NCI-H1105 (cell line): ENCODE measurements around the gene TMEM256.
A peak's percentile ranks its signal among the peaks of the same experiment; 100 is the strongest.

Experiments
- DNase-seq: peaks from one replicate; lab custom pipeline; 2025; lab: John Stamatoyannopoulos, UW

Gene TMEM256

GRCh38 chr17:7403977-7404736 lies at the start of gene TMEM256:
Gene TMEM256, minus strand, starts transcription at chr17:7404097. Its CDS starts 13 bp downstream, at chr17:7404084.
- peak; percentile 100 for DNase-seq

DNA sequence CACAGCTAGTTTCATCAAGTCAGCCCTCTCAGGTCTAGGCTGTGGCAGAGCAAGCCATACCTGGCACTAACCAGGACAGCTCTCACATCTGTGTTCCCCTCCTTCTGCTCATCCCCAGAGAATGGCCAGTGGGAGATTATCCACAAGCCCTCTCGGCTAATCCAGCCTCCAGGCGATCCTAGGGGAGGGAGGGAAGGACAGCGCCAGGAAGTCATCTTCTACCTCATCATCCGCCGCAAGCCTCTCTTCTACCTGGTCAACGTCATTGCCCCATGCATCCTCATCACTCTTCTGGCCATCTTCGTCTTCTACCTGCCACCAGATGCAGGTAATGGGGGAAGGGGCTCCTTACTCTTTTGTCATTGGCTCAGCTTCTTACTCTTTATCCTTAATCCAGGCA lies 44.6 kb upstream of the TMEM256 start:
- no peak for DNase-seq

- peak; percentile 37 for DNase-seq
Measured at GRCh38 chr17:7445619-7445968, 41.7 kb upstream of the TMEM256 start.

DNA sequence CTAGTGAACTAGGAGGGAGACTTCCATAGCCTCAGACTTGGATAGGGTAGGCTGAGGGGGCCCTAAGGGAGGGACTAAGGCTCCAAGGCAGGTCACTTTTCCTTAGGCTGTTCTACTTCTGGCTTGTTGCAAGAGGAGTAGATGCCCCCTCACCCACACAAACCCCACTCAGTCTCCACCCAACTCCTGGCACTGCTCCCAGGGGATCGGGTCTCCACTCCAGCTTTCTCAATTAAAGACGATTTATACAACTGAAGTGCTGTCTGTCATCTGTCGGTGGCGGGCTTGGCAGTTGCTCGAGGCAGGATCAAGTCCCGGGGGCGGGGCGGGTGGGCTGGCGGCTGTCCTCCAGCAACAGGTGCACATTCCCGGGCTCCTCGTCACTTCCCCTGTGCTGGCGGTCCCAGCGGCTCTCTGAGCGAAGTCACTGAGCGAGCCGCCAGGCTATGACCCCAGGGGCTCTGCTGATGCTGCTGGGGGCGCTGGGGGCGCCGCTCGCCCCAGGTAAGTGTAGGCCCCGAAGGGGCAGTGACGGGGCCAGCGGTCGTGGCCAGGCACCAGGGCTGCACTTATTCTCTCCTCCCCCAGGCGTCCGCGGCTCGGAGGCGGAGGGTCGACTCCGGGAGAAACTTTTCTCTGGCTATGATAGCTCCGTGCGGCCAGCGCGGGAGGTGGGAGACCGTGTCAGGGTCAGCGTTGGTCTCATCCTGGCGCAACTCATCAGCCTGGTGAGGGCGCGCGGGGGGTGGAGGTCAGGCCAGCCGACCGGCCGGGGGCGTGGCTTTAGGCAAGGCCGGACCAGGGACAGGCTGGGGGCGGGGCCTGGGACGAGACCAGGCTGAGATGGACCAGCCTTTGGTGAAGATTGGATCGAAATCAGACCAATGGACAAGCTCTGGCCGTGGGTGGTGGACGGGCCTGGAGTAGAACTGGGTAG lies 41.1 kb upstream of the TMEM256 start, which contains the start of gene CHRNB1:
TSS of gene CHRNB1 (plus strand) at position 380 of the 937 bp plus-strand sequence. CDS start at position 447, 67 bp downstream.
- peak; percentile 92 for DNase-seq

DNA sequence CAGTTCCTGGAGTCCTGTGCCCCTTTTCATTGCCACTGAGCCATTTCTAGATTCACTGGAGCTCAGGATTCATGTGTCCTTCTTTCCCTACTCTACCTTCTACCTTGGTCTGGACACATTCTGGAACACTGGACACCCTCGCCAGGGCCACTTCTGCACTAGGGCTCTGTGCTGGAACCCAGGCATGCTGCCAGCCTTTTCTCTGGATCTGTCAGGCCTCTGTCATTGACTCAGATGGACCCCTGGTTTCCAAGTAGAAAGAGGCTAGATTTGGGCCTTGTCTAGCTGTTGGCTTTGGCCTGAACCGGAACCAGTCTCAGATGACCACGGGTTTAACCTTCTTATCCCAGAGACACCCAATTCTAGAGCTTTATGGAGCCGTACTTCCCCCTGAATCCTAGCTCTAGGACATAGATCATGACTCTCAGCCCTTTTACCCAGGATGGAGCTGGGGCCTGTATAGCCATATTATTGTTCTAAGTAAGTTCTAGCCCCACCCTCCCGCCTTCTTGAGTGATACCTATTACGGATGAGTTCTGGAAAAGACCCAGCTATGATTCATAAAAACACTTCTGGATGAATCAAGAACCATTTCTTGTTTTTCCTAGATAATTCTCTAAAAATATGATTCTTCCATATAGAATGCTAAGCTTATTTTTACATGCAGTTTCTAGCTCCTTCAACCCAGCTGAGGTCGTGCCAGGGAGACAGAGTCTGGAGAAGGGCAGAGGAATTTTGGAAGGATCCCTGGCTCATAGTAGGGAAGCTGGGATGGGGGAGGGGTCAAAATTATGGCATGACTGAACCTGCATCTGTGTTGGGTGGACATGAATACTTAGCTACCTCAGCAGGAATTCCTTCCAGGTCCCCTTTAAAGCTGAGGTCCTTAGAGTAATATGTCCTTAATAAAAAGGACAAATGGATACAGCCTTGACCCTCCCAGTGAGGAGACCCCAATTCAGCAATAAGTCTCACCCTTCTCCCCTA lies 39.9 kb upstream of the TMEM256 start:
- no peak for DNase-seq

GRCh38 chr17:7442142-7442541 lies 38.2 kb upstream of the TMEM256 start:
- DNase-seq: no peak

- DNase-seq: no peak
Measured at GRCh38 chr17:7441266-7441665, 37.4 kb upstream of the TMEM256 start.

- no peak for DNase-seq
Measured at GRCh38 chr17:7440834-7441195, 36.9 kb upstream of the TMEM256 start.

DNA sequence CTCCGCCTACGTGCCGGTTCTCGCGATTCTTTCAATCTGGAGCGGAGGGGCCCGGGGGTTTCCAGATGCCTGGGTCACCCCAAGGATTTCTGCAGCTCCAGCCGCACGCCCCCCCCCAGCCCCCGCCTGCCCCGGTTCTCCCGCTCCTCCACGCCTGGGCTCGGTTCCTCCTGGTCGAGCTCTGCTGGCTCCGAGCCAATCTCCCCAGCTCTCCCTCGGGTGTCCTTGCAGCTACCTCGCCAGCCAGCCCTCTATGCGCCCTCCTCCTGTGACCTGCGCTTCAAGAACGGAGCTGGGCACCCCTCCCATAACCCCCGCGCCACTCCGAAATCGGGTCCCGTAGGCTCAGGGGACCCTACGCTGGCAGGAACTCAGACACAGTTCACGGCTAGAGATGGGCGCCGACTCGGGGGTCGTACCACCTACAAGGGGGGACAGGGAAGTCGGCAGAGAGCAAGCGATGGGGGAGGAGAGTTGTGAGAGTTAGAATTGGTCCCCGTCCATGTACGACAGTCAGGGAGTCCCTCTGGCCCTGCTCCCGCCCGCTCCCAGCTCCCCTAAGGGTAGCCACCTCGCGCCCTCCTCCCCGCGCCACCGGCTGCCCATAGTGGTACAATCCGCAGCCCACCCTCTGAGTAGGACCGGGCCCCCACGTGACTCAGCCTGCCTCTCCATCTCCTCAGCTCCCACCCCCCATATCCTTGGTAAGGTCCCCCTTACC lies 36.4 kb upstream of the TMEM256 start:
- DNase-seq: peak; percentile 75

- DNase-seq: no peak
Measured at GRCh38 chr17:7439462-7440112, 35.7 kb upstream of the TMEM256 start, which contains the start of gene FGF11. Gene FGF11, plus strand, starts transcription at chr17:7439512. Its CDS starts 109 bp downstream, at chr17:7439621.

DNA sequence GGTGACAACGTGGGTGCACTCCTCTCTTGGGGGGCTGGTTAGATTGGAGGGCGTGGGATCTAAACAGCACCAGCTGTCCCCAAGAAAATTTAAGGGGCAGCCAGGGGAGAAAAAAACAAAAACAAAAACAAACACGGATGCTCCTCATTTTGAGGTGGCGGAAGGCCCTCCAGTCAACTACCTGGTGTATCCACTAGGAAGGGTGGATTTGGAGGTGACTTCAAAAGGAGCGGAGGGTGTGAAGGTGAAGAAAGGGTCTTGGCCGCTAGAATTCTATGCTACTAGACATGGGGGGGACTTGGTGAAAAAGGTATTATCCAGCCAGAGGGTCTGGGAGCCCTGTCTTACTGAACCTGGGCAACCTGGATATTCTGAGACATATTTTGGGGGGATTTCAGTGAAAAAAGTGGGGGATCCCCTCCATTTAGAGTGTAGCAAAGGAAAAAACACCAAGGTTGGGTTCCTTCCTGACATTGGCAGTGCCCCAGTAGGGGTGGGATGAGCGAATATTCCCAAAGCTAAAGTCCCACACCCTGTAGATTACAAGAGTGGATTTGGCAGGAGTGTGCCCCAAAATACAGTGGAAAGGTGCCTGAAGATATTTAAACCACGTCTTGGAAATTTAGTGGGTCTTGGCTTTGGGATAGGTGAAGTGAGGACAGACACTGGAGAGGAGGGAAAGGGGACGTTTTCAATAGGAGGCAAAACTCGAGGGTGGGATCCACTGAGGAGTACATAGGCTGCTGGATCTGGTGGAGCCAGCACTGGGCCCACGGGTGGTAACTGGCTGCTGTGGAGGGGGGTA lies 35.0 kb upstream of the TMEM256 start:
- DNase-seq: no peak

DNA sequence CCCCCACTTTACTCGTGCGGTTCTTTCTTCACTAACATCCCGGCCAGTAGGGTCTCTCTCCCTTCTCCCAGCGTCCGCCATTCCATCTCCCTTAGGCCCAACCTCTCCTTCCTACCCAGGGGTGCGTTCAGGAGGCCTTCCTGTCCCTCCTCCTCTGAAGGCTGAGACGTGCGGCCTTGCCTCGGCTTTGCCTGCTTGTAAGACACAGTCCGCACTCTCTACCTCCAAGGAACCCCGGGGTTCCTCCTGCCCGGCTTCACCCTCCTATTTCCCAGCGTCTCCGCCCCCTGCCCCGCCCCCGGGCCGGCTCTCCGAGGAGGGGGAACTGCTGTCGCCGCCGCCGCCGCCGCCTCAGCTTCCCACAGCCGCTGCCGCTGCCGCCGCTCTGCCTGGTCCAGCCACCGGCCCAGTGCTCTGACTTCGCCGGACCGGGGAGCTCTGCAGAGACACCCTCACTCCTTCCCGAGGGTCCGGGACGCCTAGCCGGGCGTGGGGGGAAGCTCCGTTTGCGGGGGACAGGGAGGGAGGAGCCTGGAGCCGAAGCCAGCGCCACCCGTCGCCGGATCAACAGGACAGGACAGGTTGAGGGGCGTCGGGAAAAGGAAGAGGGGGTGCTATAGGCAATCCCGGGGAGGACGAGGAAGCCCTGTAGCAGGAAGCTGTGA lies 34.2 kb upstream of the TMEM256 start:
- DNase-seq: no peak

DNA sequence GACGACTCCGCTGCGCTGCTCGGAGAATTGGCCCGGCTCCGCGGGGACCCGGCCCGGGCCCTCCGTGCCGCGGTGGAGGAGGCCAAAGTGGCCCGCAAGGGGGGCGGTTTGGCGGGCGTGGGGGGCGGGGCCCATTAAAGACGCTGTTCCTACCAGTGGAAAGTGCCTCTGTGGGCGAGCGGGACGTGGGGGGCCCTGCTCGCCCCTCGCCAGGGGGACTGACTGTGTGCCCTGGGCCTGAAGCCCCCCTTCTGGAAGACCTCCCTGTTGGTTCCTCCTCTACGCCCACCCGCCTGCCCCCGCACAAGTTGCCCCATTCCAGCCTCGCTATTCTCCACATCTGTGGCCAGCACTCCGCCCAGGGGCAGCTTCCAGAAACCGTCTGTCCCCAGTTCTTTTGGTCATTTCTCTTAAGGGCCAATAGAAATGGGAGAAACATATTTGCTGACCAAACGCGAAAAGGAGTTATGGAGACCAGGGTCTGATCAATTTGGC lies 33.5 kb upstream of the TMEM256 start:
- no peak for DNase-seq

- DNase-seq: peak; percentile 82
Measured at GRCh38 chr17:7436556-7437368, 32.9 kb upstream of the TMEM256 start.

- DNase-seq: peak; percentile 76
Measured at GRCh38 chr17:7435676-7436555, 32.0 kb upstream of the TMEM256 start.

DNA sequence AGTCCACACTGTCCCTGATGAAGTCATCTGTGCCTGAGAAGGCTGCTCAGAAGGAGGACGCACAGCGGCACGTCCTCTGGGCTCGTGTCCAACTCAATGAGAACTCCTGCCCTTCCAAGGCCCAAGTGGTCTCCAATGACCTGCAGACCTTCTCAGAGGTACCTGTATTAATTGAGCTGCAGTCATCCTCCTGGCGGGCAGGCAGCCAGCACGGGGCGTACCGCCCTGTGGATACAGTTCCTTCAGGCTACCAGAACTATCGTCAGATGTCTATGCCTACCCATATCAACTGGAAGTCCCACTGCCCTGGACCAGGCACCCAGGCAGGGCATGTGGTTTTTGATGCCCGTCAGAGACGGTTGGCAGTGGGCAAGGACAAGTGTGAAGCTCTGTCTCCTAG lies 28.4 kb upstream of the TMEM256 start:
- DNase-seq: no peak

GRCh38 chr17:7431231-7431630 lies 27.3 kb upstream of the TMEM256 start:
- no peak for DNase-seq
